Glomerular endothelial cell (primary cell): ENCODE data around the gene TOMM34. TPM values are rescaled to one million over a fixed set of nuclear protein-coding genes. Genes with fewer than 3 reads are reported as not detected.

Experiments
- DNase-seq: peaks from one replicate; pipeline ENCODE4 v3.0.0-alpha.2; 2011; ENCODE audit warnings: low read depth, low spot score; ENCODE audit errors: extremely low read depth
- total RNA-seq: library from RNA; depleted of rRNA; stranded (reverse); fragments of >200 nt; gene quantifications from 2 replicates; pipeline ENCODE4 v1.2.3, GENCODE V29; 2015

The TOMM34 gene
- 36.9 and 43.0 TPM in 2 replicates for total RNA-seq

GRCh38 chr20:44960103-44960852 lies at the start of gene TOMM34:
Gene TOMM34, minus strand, starts transcription at chr20:44960397. Its CDS starts 64 bp downstream, at chr20:44960333.
- DNase-seq = no peak

- no peak for DNase-seq
Measured at GRCh38 chr20:45008521-45009049, 48.4 kb upstream of the TOMM34 start.

GRCh38 chr20:44997668-44998067 lies 37.5 kb upstream of the TOMM34 start:
- DNase-seq = no peak

GRCh38 chr20:44997171-44997570 lies 37.0 kb upstream of the TOMM34 start:
- DNase-seq = no peak

DNA sequence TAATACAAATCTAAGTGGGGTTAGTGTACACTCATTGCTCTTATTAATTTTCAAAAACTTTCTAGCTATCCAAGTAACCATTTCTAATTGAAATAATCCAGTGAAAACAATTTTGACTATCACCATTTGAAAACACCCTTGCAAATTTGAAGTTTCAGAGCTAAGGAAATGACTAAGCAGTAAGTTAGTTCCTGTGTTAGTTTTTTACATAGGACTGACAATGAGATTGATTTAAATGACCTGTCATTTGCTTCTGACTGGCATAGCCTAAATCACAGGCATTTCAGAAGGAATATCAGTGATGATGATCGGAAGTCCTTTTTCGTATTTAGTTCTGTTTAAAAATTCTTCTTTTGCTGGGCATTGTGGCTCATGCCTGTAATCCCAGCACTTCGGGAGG lies 33.1 kb upstream of the TOMM34 start:
- no peak for DNase-seq

DNA sequence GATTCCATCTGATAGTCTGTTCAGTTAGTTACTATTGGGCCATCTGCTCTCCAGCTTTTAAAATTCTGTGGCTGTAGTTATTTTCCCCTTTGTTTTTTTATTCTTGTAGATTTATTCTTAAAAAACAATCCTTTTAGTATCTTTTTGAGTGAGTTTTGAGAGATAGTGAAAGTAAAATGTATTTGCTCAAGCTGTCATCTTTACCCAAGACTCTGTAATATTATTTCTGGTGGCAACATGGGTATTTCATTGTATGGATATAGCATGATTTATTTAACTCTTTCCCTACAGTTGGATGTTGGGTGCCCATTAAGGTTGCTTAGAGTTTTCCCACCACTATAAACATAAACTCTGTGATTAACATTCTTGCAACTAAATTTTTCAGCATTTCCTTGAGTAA lies 30.8 kb upstream of the TOMM34 start:
- no peak for DNase-seq

- DNase-seq = no peak
Measured at GRCh38 chr20:44990425-44990824, 30.2 kb upstream of the TOMM34 start.

DNA sequence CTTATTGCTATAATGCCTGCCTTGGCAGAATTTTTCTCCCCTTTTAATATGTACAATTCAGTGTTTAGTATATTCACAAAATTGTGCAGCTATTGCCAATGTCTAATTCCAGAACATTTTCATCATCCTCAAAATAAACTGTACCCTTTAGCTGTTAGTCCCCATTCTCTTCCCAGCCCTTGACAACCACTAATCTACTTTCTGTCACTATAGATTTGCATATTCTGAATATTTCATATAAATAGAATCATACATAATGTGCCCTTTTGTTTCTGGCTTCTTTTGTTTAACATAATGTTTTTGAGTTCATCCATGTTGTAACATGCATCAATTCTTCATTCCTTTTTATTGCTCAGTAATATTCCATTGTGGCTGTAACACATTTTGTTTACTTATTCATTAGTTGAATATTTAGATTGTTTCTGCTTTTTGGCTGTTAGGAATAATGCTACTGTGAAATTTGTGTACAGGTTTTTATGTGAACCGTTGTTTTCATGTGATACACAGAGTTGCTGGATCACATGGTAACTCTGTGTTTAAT lies 28.5 kb upstream of the TOMM34 start:
- no peak for DNase-seq

DNA sequence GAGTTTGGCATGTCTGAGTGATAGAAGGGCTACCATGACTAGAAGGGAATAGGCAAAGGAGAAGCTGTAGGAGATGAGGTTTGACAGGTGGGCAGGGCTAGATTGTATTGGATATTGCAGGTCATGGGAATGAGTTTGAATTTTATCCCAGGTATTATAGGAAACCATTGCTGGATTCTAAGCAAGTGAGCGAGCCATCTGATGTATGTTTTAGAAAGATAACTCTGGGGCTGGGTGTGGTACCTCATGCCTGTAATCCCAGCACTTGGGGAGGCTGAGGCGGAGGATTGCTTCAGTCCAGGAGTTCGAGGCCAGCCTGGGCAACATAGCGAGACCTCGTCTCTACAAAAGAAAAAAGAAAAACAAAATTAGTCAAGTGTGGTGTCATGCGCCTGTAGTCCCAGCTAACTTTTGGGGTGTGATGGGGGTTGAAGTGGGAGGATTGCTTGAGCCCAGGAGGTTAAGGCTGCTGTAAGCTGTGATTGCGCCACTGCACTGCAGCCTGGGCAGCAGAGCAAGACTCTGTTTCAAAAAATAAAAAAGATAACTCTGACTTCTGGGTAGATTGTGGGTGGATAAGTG lies 23.0 kb upstream of the TOMM34 start:
- no peak for DNase-seq

DNA sequence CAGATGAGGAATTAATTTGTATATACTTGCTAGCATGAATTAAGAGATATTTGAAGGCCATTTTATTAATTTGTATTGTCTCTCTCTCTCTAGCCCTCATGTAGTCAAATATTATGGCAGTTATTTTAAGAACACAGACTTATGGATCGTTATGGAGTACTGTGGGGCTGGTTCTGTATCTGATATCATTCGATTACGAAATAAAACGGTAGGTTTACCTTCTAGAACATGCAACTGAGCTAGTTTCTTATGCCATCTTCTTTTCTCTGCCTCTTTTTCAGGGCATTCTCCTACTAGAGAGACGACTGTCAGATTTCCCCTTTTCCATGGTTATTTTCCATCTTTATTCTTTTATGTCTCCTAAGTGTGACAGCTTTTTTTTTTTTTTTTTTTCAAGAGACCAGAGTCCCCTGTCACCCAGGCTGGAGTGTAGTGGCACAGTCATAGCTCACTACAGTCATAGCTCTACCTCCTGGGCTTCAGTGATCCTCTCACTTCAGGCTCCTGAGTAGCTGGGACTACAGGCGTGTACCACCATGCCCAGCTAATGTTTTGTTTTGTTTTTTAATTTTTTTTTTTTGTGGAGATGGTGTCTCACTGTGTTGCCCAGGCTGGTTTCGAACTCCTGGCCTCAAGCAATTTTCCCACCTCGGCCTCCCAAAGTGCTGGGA lies 21.7 kb upstream of the TOMM34 start:
- no peak for DNase-seq

GRCh38 chr20:44979090-44979621 lies 19.0 kb upstream of the TOMM34 start:
- no peak for DNase-seq

GRCh38 chr20:44976698-44977097 lies 16.5 kb upstream of the TOMM34 start:
- no peak for DNase-seq

DNA sequence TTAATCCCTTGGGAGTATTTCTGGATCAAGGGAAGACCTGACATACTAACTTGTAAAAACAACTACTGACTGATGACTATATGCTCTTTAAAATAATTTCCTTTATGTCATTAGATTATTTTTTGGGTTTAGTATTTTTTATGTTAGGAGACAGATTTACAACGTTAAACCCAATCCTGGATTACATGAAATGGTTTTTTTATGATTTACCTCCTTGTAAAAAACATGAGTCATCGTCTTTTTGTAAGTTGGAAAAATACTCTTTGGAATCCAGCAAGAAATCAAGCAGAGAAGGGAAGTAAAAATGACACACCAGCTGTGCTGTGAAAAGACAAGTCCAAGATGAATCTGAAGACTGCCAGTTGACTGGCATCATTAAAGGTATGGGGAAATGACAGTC lies 12.9 kb upstream of the TOMM34 start:
- no peak for DNase-seq

DNA sequence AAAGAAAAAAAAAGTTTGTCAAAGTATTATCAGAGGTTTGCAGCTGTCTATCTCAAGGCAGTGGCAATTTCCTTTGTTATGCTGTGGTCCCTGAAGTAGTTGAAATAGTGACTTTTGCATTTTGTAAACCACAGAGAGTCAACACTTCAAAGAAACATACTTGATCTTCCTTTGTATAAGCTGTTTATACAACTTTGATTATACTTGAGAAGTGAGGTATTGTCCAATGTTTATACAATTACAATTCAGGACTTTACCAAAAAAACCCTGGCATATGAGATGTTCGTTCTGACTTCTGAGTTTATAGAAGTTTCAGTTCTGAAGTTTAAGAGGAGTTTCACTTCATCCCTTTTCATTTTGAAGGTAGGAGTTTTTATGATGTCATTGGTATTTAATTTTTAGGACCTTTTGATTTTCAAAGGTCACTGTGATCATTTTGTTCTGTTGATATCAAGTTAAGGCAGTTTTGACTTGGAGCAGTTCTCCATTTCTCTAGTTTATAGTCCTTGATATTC lies 10.1 kb upstream of the TOMM34 start:
- no peak for DNase-seq

GRCh38 chr20:44969300-44969894 lies 9.2 kb upstream of the TOMM34 start:
- no peak for DNase-seq

DNA sequence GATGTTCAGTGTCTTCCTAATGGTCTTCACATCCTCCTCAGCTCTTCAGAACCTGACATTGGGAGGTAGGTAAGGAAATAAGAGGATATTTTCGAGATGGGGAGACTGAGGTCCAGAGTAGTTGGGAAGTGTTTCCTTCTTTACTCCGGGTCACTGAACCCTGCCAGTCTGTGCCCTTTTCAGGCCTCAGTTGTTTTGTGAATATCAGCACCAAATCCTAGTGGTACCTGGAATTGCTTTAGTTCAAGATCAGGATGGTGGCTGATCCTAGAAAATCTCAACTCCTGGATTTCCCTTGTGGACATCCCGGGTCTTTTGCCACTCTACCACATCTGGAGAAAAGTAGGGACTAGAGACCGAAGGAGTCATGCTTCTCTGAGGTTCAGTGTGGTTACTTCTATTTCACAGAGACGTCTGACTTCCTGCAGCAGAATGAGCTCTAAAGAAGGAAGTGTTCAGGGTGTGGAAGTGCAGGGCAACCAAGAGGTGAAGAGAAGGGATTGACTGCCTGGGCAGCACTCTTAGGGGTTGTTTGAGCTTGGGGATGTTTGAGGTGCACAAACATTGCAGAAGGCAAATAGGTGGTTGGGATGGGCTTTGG lies 7.1 kb upstream of the TOMM34 start:
- no peak for DNase-seq

GRCh38 chr20:44966030-44966961 lies 6.1 kb upstream of the TOMM34 start, which contains the start of gene STK4:
Gene STK4, plus strand, starts transcription at chr20:44966512. Its CDS starts 57 bp downstream, at chr20:44966569.
- DNase-seq = no peak

DNA sequence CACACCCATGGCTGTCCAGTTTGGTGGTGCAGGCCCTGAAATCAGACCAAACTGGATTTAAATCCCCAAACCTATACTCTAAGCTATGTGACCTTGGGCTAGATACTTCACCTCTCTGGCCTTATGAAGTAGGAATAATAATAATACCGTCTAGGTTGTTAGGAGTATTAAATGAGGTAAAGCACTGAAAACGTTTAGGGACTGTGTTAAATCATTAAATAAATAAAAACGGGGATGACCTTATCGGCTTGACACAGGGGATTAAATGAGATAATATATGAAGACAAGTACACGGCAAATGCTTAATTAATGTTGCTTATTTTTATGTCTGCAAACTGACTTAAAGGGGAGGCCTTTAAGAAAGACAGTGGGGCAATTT lies 5.4 kb upstream of the TOMM34 start:
- no peak for DNase-seq
